NCI-H2081 (cell line): ENCODE data around the gene NAA60.

Source experiments
- DNase-seq, 2 experiments: peaks; one replicate each; lab custom pipeline; 2025; lab: John Stamatoyannopoulos, UW

NAA60 gene

DNA sequence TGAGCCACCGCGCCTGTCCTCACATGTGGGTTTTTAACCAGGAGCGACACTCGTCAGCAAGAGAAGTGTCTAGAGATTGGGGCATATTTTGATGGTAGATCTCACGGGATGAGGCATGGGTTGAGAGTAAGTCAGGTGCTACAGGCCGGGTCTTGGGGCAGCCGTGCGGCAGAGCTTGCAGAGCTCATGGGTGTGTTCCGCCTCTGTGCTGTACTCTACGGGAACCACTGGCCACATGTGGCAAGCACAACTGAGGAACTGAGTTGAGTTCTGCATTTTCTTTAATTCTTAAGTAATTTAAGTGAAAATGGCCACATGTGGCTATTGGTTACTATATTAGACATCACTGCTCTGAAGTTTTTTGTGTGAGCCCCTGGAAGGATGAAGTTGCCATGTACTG is 66.9 kb downstream of the NAA60 start:
- DNase-seq: no peak

GRCh38 chr16:3511286-3512180 is 68.1 kb downstream of the NAA60 start:
- DNase-seq: no peak

DNA sequence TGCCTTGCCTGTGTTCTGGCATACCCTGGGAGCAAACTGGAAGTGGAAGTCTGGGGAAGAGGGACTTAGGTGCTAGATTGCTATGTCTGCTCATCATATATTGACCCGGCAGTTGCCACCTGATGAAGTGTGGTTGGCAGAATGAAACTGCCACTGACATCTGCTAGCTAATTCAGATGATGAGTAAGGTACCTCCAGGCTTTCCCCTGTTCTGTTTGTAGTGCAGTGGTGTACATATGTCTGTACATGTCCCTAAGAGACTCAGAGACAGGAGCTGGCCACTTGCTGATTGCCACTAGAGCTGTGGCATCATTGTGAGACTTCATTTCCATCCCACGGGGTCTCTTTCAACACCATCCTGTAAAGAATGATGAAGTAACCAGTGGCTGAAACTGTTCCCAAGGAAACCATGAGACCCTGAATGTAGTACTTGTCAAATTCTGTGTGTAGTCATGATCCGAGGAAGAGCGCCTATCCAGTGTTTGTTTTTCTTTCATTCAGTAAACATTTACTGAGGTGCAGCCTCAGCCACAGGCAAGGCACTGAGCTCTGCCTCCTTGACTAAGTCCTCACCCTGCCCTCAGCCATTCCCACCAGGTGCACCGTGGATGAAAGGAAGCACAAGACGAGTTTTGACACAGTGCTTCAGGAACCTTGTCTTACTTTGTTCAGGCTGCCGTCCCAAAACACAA is 70.6 kb downstream of the NAA60 start:
- DNase-seq: no peak

- no peak for DNase-seq
Measured at GRCh38 chr16:3514621-3515020, 71.1 kb downstream of the NAA60 start.

GRCh38 chr16:3515897-3516296 is 72.4 kb downstream of the NAA60 start:
- DNase-seq: no peak

DNA sequence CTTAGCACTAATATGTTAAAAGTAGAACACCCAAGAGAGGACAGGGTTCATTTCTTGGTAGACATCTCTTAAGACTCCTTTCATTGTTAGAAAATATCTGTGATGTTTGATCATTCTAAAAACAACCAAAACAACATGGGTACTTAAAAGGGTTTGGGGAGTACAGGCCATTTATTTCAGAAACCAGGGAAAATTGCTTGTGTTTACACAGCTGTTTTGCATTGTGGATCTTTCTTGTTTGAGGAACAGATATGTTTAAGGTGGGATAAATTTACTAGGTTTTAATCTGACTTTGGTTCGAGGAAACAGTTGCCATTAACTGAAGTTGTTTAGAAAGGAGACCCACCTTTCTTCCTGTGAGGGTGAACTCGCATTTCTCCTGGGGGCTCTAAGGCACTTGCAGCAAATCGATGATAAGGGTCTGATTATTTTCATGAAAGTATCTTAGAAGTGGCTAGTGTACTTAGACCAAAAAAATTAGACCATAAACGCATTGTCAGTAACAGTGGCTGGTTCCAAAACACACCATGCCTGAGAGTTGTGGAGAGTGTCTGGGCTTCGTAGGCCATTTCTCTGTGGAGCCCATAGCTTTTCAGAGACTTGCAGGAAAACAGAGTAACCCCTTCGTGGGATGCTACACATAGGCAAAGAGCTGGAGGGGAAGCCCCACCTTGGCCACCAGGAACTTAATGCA is 75.0 kb downstream of the NAA60 start:
- peak in 1 of 2 experiments; percentile 11 for DNase-seq

DNA sequence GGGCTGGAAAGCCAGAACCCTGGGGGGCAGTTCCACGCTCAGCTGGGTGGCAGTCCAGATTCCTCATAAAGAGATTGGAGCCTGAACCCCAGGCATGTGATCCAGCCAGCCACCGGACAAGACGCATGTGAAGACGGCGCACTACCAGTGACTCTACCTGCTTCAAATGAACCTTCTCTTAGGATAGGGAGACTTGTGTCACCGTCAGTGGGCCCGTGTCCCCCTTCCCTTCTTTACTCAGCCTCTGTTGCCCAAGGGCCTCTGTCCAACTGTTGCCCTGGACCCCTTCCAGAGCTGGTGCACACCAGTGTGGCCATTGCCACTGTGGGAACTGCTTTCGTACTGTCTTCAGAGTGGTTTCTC is 75.5 kb downstream of the NAA60 start:
- no peak for DNase-seq

DNA sequence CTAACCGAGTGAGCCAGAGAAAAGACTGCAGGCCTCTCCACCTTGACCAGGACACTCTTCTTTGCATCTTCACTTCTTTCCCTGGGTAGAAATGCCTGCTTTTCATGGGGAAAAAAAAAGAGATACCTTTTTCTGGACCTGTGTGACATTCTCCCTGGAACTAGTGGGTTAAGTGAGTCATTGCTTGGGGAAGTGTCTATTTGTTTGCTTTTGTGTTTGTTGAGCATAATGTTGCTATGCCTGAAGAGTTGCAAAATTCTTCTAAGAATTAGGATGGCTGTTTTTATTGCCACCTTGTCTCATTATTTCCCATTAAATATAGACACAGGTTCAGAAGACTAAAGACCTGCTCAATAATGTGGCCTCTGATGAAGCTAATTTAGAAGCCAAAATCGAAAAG is 76.1 kb downstream of the NAA60 start:
- no peak for DNase-seq

DNA sequence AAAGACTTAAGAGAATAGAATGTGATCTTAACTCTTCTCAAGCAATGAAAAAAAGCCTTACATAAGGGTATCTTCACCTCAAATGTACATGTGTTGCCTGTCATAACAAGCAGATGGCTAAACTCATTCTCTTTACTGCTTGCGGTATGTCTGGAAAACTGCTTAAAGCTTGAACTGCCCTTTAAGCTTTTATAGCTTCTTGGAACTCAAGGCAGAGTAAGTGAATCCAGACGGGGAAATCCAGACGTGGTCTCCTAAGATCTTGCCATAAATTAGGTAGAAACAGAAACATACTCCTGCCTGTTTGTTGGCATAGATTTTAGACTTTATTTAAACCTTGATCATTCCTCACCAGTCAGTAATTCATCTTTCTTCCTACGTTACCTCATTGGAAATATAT is 76.9 kb downstream of the NAA60 start:
- DNase-seq: no peak

- DNase-seq: no peak
Measured at GRCh38 chr16:3520841-3521240, 77.4 kb downstream of the NAA60 start.

GRCh38 chr16:3523281-3523680 is 79.8 kb downstream of the NAA60 start:
- DNase-seq: no peak

DNA sequence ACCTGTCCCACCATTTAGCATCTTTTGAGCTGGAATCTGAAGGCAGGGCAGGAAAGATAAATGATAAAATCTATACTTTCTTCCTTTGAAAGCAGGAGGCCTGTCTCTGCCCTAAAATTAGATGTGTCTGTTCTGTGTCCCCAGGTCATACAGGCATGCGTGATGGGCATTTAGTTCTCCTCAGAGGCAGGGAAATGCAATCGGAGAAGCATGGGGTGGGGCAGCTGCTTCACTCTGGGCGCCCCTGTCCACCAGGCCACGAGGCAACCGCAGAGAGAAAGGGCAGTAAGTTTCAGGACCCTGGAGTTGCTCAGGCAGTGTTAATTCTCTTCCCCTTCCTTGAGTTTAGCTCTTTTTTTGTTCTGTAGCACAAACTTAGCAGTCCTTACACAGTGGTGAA is 82.5 kb downstream of the NAA60 start:
- DNase-seq: no peak

GRCh38 chr16:3527216-3527829 is 83.8 kb downstream of the NAA60 start:
- DNase-seq: peak; percentile 48 to 73

DNA sequence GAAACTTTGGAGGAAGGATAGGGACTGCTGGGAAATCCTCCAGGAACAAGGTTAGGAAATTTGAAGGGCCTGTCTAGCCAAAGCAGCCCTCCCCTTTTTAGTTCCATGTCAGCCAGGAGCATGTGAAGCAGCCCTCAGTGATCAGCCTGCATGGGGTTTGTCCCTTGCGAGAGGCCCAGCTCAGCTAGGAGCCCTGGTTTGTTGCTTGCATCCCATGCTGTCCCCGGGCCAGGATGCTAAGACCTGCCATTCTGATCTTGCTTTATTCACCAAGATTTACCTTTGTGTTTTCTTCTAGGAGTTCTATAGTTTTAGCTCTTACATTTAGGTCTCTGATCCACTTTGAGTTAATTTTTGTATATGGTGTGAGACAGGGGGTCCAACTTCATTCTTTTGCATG is 84.9 kb downstream of the NAA60 start:
- DNase-seq: no peak

GRCh38 chr16:3529175-3529574 is 85.7 kb downstream of the NAA60 start:
- no peak for DNase-seq

DNA sequence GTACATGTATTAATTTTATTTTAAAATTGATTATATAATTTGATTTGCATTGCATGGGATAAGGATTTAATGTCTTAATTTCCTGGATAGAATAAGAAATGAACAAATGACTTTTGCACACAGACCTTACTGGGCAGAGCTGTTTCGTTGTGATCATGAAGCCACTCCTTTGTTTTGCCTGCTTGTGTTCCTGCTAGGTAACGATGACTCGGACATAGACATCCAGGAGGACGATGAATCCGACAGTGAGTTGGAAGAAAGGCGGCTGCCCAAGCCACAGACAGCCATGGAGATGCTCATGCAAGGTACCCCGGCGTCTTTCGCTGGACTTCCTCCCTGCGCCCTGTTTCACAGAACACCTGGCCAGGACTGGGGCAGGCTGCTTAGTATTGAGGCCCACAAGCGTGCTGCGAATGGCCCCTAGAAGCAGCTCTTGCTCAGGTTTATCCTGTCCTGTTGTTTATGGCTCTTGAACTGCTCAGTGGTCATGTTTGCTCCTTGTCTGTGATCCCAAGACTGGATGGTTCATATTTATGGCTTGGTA is 87.0 kb downstream of the NAA60 start:
- DNase-seq: no peak

DNA sequence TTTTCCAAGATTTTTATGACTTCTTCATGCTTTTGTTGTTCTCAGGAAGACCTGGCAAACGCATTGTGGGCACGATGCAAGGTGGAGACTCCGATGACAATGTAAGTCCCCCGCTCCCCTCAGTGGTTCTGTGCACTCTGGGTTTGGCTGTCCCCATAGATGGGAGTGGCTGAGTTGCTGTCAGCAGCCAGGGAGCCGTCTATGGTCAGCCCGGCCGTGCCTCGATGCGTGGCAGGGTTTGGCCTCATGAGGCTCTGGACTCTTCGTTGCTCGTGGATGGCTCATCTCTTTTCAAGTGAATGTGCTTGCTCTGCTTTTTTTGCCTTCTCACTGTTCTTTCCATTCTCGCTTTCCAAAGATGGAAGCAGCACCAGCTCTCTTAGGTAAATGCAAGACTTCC is 89.3 kb downstream of the NAA60 start:
- no peak for DNase-seq

- no peak for DNase-seq
Measured at GRCh38 chr16:3534126-3534525, 90.6 kb downstream of the NAA60 start.

DNA sequence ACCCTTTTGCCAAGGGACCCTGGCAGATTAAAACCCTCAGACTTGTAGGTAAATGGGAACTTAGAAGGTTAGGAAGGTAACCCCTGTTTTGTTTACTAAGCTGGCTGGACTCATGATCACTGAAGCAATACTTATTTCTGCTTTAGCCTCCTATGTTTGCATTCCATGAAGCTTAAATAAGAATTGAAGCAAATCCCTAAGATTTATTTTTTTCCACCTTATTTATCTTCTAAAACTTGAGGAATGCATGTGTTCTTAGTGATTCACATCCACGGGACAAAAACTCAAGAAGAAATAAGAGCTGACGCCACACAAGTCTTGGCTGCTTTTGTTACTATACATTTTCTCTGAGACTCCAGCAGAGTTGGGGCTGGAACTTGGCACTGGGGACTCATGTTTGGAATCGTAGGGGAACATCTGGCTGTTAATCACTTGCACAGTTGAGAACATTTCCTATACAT is 92.8 kb downstream of the NAA60 start:
- DNase-seq: no peak
